ENCODE data around the gene TUBGCP3. TPM values are rescaled to one million over a fixed set of nuclear protein-coding genes. Genes with fewer than 3 reads are reported as not detected.

Gene TUBGCP3
- total and polyA plus RNA-seq, 4 donors, result 6.7 to 31.0 (median 17.3) TPM

GRCh38 chr13:112457081-112457480 lies 130.9 kb downstream of the TUBGCP3 start:
- no peak overlapping the region for H3K9ac ChIP-seq (ENCODE audit: low read depth in 1 of 2, low read length in 2 of 2)
- H3K4me3 ChIP-seq (ENCODE audit: low read depth in 1 of 3, low read length in 3 of 3), result no peak overlapping the region
- no peak for DNase-seq (ENCODE audit: low spot score)
- TF ChIP-seq ZBTB33 (IDR thresholded peaks at IDR 0.05) (no peak), HNF4A (conservative IDR thresholded peaks at IDR 0.05) (no peak), FOXA2 (IDR thresholded peaks at IDR 0.05) (no peak), RAD21 (IDR thresholded peaks at IDR 0.05) (no peak), YY1 (IDR thresholded peaks at IDR 0.05) (no peak), JUND (IDR thresholded peaks at IDR 0.05) (no peak), ATF3 (IDR thresholded peaks at IDR 0.05) (no peak), EGR1 (IDR thresholded peaks at IDR 0.05; ENCODE audit: low read depth in 2 of 2) (no peak), CTCF (IDR thresholded peaks at IDR 0.05; ENCODE audit: low read depth, low read length, missing input control) (no peak), HNF4G (IDR thresholded peaks at IDR 0.05) (no peak), RXRA (IDR thresholded peaks at IDR 0.05) (no peak), TAF1 (conservative IDR thresholded peaks at IDR 0.05) (no peak), MAX (IDR thresholded peaks at IDR 0.05) (no peak), NR2F2 (IDR thresholded peaks at IDR 0.05) (no peak), SP1 (IDR thresholded peaks at IDR 0.05) (no peak)
- H3K36me3 ChIP-seq (ENCODE audit: control insufficient read depth in 4 of 4, insufficient read depth in 3 of 4, low read depth in 1 of 4, low read length in 3 of 4), result peaks cover 0 to 3% (median under 1%) of the 10 kb centered on the region in 4 donors
- H3K4me1 ChIP-seq (ENCODE audit: control insufficient read depth in 4 of 4, insufficient read depth in 4 of 4, low read length in 3 of 4), result no peaks in the 10 kb centered on the region
- H3K9me3 ChIP-seq (ENCODE audit: control insufficient read depth in 4 of 4, low read length in 3 of 4), result no peaks in the 10 kb centered on the region
- 92% methylated on average over 9 of the region's 9 CpGs for WGBS
- H3K27me3 ChIP-seq (ENCODE audit: control insufficient read depth in 4 of 4, insufficient read depth in 4 of 4, low read length in 3 of 4), result no peaks in the 10 kb centered on the region
- H3K27ac ChIP-seq (ENCODE audit: low read depth in 1 of 2, low read length in 2 of 2), result no peak overlapping the region

GRCh38 chr13:112456138-112457056 lies 131.6 kb downstream of the TUBGCP3 start:
- Histone ChIP-seq H3K36me3 (ENCODE audit: control insufficient read depth in 4 of 4, insufficient read depth in 3 of 4, low read depth in 1 of 4, low read length in 3 of 4) (peaks cover 0 to 3% (median 0%) of the 10 kb centered on the region in 4 donors), H3K9me3 (ENCODE audit: control insufficient read depth in 4 of 4, low read length in 3 of 4) (no peaks in the 10 kb centered on the region), H3K9ac (ENCODE audit: low read depth in 1 of 2, low read length in 2 of 2) (no peak overlapping the region), H3K27me3 (ENCODE audit: control insufficient read depth in 4 of 4, insufficient read depth in 4 of 4, low read length in 3 of 4) (no peaks in the 10 kb centered on the region), H3K27ac (ENCODE audit: low read depth in 1 of 2, low read length in 2 of 2) (no peak overlapping the region), H3K4me3 (ENCODE audit: low read depth in 1 of 3, low read length in 3 of 3) (no peak overlapping the region), H3K4me1 (ENCODE audit: control insufficient read depth in 4 of 4, insufficient read depth in 4 of 4, low read length in 3 of 4) (peaks cover 0 to under 1% (median under 1%) of the 10 kb centered on the region in 4 donors)
- WGBS, result 87% methylated on average over 22 of the region's 22 CpGs
- peak; percentile 22 for DNase-seq (ENCODE audit: low spot score)
- TF ChIP-seq CTCF (IDR thresholded peaks at IDR 0.05; ENCODE audit: low read depth, low read length, missing input control) (no peak), JUND (IDR thresholded peaks at IDR 0.05) (no peak), RXRA (IDR thresholded peaks at IDR 0.05) (no peak), ATF3 (IDR thresholded peaks at IDR 0.05) (no peak), MAX (IDR thresholded peaks at IDR 0.05) (no peak), RAD21 (IDR thresholded peaks at IDR 0.05) (no peak), FOXA2 (IDR thresholded peaks at IDR 0.05) (no peak), FOXA1 (IDR thresholded peaks at IDR 0.05) (no peak), HNF4A (conservative IDR thresholded peaks at IDR 0.05) (no peak), EGR1 (IDR thresholded peaks at IDR 0.05; ENCODE audit: low read depth in 2 of 2) (no peak)
